ENCODE measurements around the gene PTRHD1.

DNA sequence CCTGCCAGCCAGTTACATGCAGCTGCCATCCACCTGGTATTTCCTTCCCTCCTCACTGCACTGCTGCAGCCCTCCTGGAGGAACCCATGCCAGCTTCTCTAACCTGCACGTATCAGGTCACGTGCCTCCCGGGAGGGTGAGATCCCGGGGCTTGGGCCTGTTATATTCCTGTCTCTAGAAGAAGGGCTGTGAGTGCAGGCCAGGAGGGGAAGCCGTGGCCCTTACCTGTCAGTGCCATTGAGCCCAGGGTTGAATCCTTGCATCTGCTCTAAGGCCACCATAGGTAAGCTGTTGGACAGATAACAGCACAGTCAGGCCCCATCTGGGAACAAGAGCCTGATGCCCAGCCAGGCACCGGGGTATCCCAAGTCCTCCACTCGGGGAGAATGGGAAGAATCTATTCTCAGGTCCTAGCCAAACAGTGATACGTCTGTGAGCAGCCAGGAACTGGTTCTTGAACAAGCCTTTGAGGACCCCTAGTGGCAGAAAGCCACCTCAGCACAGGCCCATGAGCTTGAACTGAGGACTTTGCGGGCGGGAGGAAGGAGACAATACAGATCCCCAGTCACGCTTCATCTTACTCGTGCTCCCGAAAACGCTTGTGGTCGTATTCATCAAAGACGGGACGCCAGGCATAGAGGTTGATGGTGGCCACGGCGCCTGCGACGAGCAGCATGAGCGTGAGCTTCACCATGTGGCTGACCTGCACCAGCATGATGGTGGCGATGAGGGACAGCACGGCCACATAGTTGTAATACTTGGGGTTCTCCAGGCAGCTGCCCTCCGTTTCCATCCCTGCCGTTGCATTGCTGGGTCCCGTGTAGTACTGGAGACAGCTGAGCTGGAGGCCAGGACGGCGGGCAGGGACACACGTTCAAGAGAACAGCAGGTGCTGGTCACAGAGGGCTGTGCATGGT lies 34.4 kb upstream of the PTRHD1 start:
- TF ChIP-seq FOXK2 (IDR thresholded peaks at IDR 0.05), result no peak
- TF ChIP-seq SUZ12 (IDR thresholded peaks at IDR 0.05), result no peak
